IPS-15b (cell line): ENCODE measurements around the gene SHISA4.

ENCODE experiments used
- H3K27me3 ChIP-seq: one replicate; pipeline ENCODE4 v1.6.1; 2013; ENCODE audit warnings: low read length; ENCODE audit not compliant: control insufficient read depth, insufficient read depth
- H3K36me3 ChIP-seq: one replicate; pipeline ENCODE4 v1.6.1; 2013; ENCODE audit warnings: low read length; ENCODE audit not compliant: control insufficient read depth, insufficient read depth
- H3K4me1 ChIP-seq: one replicate; pipeline ENCODE4 v1.6.1; 2013; ENCODE audit warnings: mild to moderate bottlenecking, low read length; ENCODE audit not compliant: control insufficient read depth, insufficient read depth
- H3K4me3 ChIP-seq: one replicate; pipeline ENCODE4 v1.5.1; 2013; ENCODE audit warnings: low read depth, low read length
- H3K9ac ChIP-seq: one replicate; pipeline ENCODE4 v1.6.1; 2013; ENCODE audit warnings: low read depth, mild to moderate bottlenecking, low read length
- H3K9me3 ChIP-seq: one replicate; pipeline ENCODE4 v1.6.1; 2013; ENCODE audit warnings: mild to moderate bottlenecking, low read length; ENCODE audit not compliant: control insufficient read depth, insufficient read depth

Gene SHISA4

GRCh38 chr1:201903135-201903534 is 14.4 kb downstream of the SHISA4 start:
- no peaks in the 10 kb centered on the region for H3K9me3 ChIP-seq
- H3K4me3 ChIP-seq = no peak overlapping the region
- H3K9ac ChIP-seq = no peak overlapping the region
- no peaks in the 10 kb centered on the region for H3K4me1 ChIP-seq
- no peaks in the 10 kb centered on the region for H3K36me3 ChIP-seq
- no peaks in the 10 kb centered on the region for H3K27me3 ChIP-seq

- H3K36me3 ChIP-seq = no peaks in the 10 kb centered on the region
- H3K27me3 ChIP-seq = no peaks in the 10 kb centered on the region
- no peaks in the 10 kb centered on the region for H3K4me1 ChIP-seq
- H3K9ac ChIP-seq = no peak overlapping the region
- no peak overlapping the region for H3K4me3 ChIP-seq
- no peaks in the 10 kb centered on the region for H3K9me3 ChIP-seq
Measured at GRCh38 chr1:201904579-201904978, 15.9 kb downstream of the SHISA4 start.

DNA sequence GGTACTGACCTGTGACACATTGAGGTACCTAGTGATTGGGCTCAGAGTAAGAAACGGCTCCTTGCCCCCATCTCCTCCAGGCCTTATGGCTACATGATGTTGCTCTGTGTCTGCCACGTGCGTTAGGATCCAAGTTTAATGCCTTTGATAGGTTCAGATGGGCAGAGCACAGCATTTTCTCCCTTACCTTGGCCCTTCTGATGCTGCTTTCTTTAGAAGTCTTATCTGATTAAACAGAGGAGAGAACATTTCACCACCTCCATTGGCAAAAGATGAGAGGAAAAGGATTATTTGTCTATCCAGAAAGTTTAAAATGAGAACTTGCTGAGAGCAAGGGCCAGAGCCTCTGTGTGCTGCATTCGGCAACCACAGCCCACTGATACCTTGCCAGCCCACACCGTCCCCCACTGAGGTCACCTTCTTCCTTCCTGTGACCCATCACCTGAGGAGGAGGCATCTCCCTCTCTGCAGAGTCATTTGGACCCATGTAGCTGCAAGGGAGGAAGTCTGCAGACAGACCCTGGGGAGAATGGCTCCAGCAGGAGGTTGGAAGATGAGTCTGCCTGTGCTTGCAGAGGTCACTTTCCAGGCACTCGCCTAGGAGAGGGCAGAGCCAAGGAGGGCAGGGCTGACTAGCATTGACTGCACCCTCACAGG is 16.7 kb downstream of the SHISA4 start:
- Histone ChIP-seq H3K27me3 (no peaks in the 10 kb centered on the region), H3K36me3 (no peaks in the 10 kb centered on the region), H3K9me3 (no peaks in the 10 kb centered on the region), H3K9ac (no peak overlapping the region), H3K4me3 (no peak overlapping the region), H3K4me1 (no peaks in the 10 kb centered on the region)

GRCh38 chr1:201906336-201906735 is 17.6 kb downstream of the SHISA4 start:
- no peak overlapping the region for H3K4me3 ChIP-seq
- H3K4me1 ChIP-seq = no peaks in the 10 kb centered on the region
- no peak overlapping the region for H3K9ac ChIP-seq
- H3K36me3 ChIP-seq = no peaks in the 10 kb centered on the region
- H3K27me3 ChIP-seq = no peaks in the 10 kb centered on the region
- H3K9me3 ChIP-seq = no peaks in the 10 kb centered on the region

DNA sequence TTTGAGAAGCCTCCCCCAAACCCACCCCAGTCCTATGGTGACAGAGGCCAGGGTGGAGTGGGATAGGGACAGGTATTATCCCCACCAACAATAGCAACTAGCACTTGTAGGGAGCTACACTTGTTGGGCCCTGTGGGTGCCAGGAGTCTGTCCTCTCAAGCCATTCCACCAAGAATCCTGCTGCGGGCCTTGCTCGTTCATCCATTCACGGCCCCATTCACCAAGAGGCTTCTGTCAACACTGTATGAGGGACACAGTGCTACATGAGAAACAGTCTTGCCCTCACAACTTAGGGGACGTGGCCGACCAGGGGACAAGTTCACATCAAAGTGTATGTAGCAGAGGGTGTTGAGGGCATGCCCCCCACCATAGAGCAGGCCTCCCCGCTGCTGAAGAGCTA is 18.9 kb downstream of the SHISA4 start:
- H3K36me3 ChIP-seq = no peaks in the 10 kb centered on the region
- no peak overlapping the region for H3K4me3 ChIP-seq
- H3K9me3 ChIP-seq = no peaks in the 10 kb centered on the region
- peaks cover 3% of the 10 kb centered on the region for H3K4me1 ChIP-seq
- H3K9ac ChIP-seq = no peak overlapping the region
- H3K27me3 ChIP-seq = no peaks in the 10 kb centered on the region

DNA sequence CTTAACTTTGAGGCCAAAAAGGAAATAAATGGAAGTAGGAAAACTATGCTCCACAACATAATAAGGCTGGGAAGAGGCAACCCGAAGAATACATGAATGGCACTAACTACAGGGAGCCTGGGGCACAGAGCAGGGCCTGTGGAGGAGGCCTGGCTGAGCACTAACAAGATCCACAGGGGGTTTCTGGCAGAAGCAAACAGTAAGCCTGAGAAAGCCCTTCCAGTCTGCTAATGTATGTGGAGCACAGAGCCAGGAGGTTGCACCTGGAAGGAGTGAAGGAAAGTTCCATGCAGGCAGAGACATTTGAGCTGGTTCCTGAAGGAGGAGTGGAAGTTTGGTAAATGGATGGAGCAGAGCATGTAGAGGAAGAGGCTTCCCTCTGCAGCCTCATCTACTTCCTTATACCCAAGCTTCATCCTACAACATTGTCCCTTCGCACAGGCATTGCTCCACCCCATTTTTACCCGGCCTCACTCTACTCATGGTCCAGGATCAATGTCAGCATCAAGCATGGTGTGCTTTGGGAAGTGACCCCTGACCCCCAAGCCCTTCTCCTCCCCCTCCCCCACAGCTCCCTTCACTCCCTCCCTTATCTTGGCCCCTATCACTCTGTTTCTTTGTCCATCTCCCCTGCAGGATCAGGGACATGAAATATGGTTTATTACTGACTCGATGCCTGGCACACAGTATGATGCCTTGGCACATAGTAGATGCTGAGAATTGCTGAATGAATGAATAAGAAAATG is 23.3 kb downstream of the SHISA4 start:
- no peaks in the 10 kb centered on the region for H3K9me3 ChIP-seq
- H3K4me3 ChIP-seq = no peak overlapping the region
- H3K36me3 ChIP-seq = no peaks in the 10 kb centered on the region
- no peak overlapping the region for H3K9ac ChIP-seq
- no peaks in the 10 kb centered on the region for H3K27me3 ChIP-seq
- peaks cover 3% of the 10 kb centered on the region for H3K4me1 ChIP-seq

DNA sequence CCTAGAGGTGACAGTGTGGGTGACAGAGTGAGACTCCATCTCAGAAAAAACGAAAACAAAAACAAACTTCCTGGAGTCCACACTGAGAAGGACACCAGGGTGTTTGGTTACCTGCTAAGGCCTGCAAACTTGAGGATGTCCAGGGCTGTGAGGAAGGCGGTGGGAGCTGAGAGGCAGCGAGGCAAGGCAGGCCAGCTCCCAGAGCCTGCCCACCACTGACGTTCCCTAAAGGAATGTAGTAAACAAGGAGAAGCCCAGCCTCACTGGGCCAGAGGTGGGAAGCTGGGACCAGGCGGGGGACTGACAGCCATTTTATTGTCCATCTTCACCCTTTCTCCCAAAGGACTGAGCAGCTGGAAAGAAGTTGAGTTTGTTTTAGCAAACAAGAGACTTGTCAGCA is 24.1 kb downstream of the SHISA4 start:
- H3K9me3 ChIP-seq = no peaks in the 10 kb centered on the region

DNA sequence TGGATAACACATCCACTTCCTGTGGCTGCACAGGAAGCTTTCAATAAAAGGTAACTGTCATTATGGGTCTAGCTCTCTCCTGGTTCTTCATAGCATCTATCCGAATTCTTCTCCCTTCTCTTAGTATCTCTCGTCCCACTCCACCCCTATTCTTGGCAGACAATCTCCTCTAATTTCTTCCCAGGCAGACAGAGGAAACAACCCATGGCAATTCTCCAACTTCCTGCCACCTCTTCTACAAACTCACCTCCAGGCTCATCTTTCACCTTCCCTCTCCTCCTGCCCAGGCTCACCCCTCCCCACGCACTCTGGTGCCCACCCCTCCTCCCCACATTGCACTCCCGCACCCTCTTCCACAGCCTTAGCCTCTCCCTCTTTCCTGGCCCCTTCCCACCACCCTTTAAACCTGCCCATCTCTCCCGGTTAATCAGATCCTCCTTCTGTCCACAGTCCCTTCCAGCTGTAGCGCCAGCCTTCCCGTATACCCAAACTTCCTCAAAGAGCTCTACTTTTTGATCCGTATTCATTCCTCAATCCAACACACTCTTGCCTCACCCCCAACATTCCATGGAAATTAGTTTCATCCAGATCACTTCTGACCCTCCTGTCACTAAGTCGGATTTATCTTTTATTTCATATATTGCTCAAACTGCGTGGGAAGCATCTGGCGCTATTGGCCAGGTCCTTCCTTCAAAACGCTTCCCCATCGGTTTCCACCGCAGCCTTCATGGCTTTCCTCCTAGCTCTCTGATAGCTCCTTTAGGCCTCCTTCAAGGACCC is 25.9 kb downstream of the SHISA4 start:
- Histone ChIP-seq H3K9me3 (no peaks in the 10 kb centered on the region), H3K4me1 (peaks cover 3% of the 10 kb centered on the region), H3K9ac (no peak overlapping the region), H3K36me3 (no peaks in the 10 kb centered on the region), H3K4me3 (no peak overlapping the region), H3K27me3 (no peaks in the 10 kb centered on the region)

More for the DNA sequence above, 24.1 kb downstream of the SHISA4 start:
- Histone ChIP-seq H3K27me3 (no peaks in the 10 kb centered on the region), H3K36me3 (no peaks in the 10 kb centered on the region), H3K4me1 (peaks cover 3% of the 10 kb centered on the region), H3K9ac (no peak overlapping the region), H3K4me3 (no peak overlapping the region)

DNA sequence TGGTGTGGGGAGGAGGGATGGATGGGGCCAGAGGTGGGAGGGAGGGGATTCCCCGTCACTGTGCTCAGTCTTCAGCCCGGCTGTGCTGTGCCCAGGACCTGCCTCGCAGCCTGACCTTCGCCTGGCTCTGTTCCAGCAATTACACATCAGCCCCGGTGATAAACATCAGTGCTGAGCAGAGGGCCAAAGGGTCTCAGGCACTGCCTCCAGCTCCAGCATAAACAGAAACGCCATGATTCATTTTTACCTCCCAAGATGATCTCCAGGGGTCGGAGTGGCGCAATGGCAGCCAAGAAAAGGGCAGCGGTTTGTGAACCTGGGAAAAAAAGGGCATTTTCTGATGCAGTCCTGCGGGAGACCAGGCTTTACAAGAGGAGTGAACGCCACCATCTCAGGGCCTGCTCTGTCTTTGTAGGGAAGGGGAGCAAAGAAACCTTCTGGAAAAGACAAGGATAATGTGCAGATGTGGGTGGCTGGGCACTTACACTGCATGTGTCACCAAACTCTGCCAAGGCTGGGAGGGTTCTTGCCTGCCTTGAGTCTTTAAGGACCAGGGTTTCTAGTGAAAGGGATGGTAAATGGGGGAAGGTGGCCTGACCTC is 28.1 kb downstream of the SHISA4 start:
- Histone ChIP-seq H3K27me3 (no peaks in the 10 kb centered on the region), H3K36me3 (no peaks in the 10 kb centered on the region), H3K4me3 (no peak overlapping the region), H3K9me3 (no peaks in the 10 kb centered on the region), H3K9ac (no peak overlapping the region), H3K4me1 (peaks cover 3% of the 10 kb centered on the region)

DNA sequence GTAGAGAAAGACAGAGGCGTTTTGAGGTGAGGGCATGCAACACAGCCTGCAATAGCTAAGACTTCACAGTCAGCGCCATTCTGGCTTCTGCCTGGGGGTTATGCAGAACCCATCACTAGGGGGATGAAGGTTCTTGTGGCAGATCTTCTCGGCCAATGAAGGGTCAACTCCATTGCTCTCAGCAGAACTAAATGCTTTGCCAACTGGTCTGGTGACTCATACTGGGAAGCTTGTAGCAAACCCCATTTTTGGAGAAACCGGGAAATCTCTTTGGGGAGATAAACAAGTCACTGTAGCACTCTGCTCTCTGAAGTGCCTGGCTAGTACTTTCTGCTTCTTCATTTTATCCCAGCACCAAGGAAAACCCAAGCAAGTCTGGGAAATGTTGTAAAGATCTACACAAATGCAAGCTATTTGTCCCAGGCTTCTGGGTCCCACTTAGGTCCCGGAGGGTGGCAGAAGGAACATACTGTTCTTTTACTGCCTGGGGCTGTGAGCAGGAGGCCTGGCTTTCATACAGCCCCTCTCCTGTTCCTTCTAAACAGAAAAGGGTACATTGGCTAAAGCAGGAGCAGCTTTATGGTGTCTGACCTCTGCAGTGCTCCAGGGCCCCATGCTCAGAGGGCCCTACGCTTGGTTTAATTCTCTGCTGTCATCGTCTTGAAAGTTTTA is 28.8 kb downstream of the SHISA4 start:
- Histone ChIP-seq H3K27me3 (no peaks in the 10 kb centered on the region), H3K4me3 (no peak overlapping the region), H3K9me3 (no peaks in the 10 kb centered on the region), H3K36me3 (no peaks in the 10 kb centered on the region), H3K4me1 (no peaks in the 10 kb centered on the region), H3K9ac (no peak overlapping the region)

DNA sequence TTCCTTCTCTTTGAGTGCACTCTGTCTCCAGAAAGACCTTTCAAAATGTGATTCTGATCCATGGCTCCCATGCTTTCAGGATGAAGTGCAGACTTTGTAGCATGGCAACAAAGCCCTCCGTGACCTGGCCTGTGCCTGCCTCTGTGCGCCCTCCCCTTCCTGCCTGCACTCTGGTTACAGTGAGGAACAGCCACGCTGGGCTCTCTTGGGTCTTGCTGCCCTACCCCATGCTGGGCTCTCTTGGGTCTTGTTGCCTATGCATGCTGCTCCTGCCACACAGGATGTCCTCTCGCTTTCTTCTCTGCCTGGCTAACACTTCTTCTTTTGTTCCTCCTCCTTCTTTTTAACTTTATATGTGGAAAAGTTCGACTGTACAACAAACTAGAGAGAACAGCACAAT is 29.6 kb downstream of the SHISA4 start:
- no peak overlapping the region for H3K4me3 ChIP-seq
- no peaks in the 10 kb centered on the region for H3K9me3 ChIP-seq
- H3K27me3 ChIP-seq = no peaks in the 10 kb centered on the region
- H3K36me3 ChIP-seq = no peaks in the 10 kb centered on the region
- no peak overlapping the region for H3K9ac ChIP-seq
- H3K4me1 ChIP-seq = no peaks in the 10 kb centered on the region
